T-helper 17 cell (primary cell): ENCODE measurements around the gene ZNF341. TPM values are rescaled to one million over a fixed set of nuclear protein-coding genes. Genes with fewer than 3 reads are reported as not detected.

Experiments used
- ATAC-seq: fragments of 150-1000 bp; cut with Tn5 transposase; 2 replicates; pipeline ENCODE4 v1.10.0; 2021; ENCODE audit warnings: mild to moderate bottlenecking, moderate library complexity
- DNase-seq, 3 donors: peaks; one replicate each; pipeline versions ENCODE4 v3.0.0 to v3.0.0-alpha.2; 2020 to 2021
- H3K9me3 ChIP-seq: one replicate; pipeline ENCODE4 v1.7.0; 2013; ENCODE audit warnings: low read length, mild to moderate bottlenecking; ENCODE audit not compliant: control insufficient read depth, poor library complexity, severe bottlenecking
- H3K27ac Mint-ChIP-seq: one replicate; pipeline ENCODE4 v1.8.0; 2022; ENCODE audit warnings: mild to moderate bottlenecking, moderate library complexity, mixed read lengths
- H3K27me3 Mint-ChIP-seq: one replicate; pipeline ENCODE4 v1.8.0; 2022; ENCODE audit warnings: mixed read lengths
- H3K36me3 Mint-ChIP-seq: one replicate; pipeline ENCODE4 v1.8.0; 2022; ENCODE audit warnings: low read depth, mixed read lengths
- H3K4me1 Mint-ChIP-seq: one replicate; pipeline ENCODE4 v1.8.0; 2022; ENCODE audit warnings: mild to moderate bottlenecking, mixed read lengths
- H3K4me3 Mint-ChIP-seq: one replicate; pipeline ENCODE4 v1.8.0; 2022; ENCODE audit warnings: mild to moderate bottlenecking, moderate library complexity, mixed read lengths
- total RNA-seq, 4 donors: library from RNA in 2 of 4; stranded (reverse) in 2 of 4; gene quantifications; one replicate each; pipeline ENCODE4 v1.2.3 and lab custom pipeline; 2022 to 2026

ZNF341 gene
- total RNA-seq, 2 donors from 2014 or later, result 4.0 to 4.2 TPM

GRCh38 chr20:33709905-33710541 lies 21.8 kb upstream of the ZNF341 start:
- H3K27ac Mint-ChIP-seq, result no peak overlapping the region
- ATAC-seq (no peak), DNase-seq (no peak)
- peaks cover 21% of the 10 kb centered on the region for H3K4me1 Mint-ChIP-seq
- no peaks in the 10 kb centered on the region for H3K9me3 ChIP-seq
- H3K36me3 Mint-ChIP-seq, result peaks cover 16% of the 10 kb centered on the region
- H3K4me3 Mint-ChIP-seq, result no peak overlapping the region
- H3K27me3 Mint-ChIP-seq, result no peaks in the 10 kb centered on the region

GRCh38 chr20:33710681-33711445 lies 20.9 kb upstream of the ZNF341 start:
- H3K4me1 Mint-ChIP-seq, result peaks cover 21% of the 10 kb centered on the region
- H3K36me3 Mint-ChIP-seq, result peaks cover 16% of the 10 kb centered on the region
- ATAC-seq, result no peak
- no peak for DNase-seq
- no peaks in the 10 kb centered on the region for H3K9me3 ChIP-seq
- no peaks in the 10 kb centered on the region for H3K27me3 Mint-ChIP-seq
- peak overlapping the region; percentile 3 for H3K27ac Mint-ChIP-seq
- H3K4me3 Mint-ChIP-seq, result no peak overlapping the region

GRCh38 chr20:33711446-33711738 lies 20.4 kb upstream of the ZNF341 start:
- Mint-ChIP-seq H3K36me3 (peaks cover 18% of the 10 kb centered on the region), H3K27me3 (no peaks in the 10 kb centered on the region), H3K27ac (peak overlapping the region; percentile 3), H3K4me3 (no peak overlapping the region), H3K4me1 (peaks cover 21% of the 10 kb centered on the region)
- DNase-seq, result no peak
- H3K9me3 ChIP-seq, result no peaks in the 10 kb centered on the region
- ATAC-seq, result no peak

- no peak for DNase-seq
- no peaks in the 10 kb centered on the region for H3K9me3 ChIP-seq
- Mint-ChIP-seq H3K4me1 (peaks cover 21% of the 10 kb centered on the region), H3K4me3 (no peak overlapping the region), H3K27ac (no peak overlapping the region), H3K27me3 (no peaks in the 10 kb centered on the region), H3K36me3 (peaks cover 18% of the 10 kb centered on the region)
- ATAC-seq, result no peak
These were observed 17.9 kb upstream of the ZNF341 start for GRCh38 chr20:33713865-33714367.

GRCh38 chr20:33716498-33716897 lies 15.3 kb upstream of the ZNF341 start:
- H3K36me3 Mint-ChIP-seq, result peaks cover 12% of the 10 kb centered on the region
- no peak overlapping the region for H3K4me3 Mint-ChIP-seq
- ATAC-seq, result no peak
- peaks cover 18% of the 10 kb centered on the region for H3K4me1 Mint-ChIP-seq
- no peak overlapping the region for H3K27ac Mint-ChIP-seq
- DNase-seq, result no peak
- H3K9me3 ChIP-seq, result no peaks in the 10 kb centered on the region
- H3K27me3 Mint-ChIP-seq, result no peaks in the 10 kb centered on the region

GRCh38 chr20:33719277-33719988 lies 12.4 kb upstream of the ZNF341 start:
- no peaks in the 10 kb centered on the region for H3K9me3 ChIP-seq
- peak overlapping the region; percentile 8 for H3K27ac Mint-ChIP-seq
- H3K4me3 Mint-ChIP-seq, result peak overlapping the region; percentile 80
- peaks cover 12% of the 10 kb centered on the region for H3K4me1 Mint-ChIP-seq
- ATAC-seq (no peak), DNase-seq (no peak)
- peaks cover 3% of the 10 kb centered on the region for H3K36me3 Mint-ChIP-seq
- H3K27me3 Mint-ChIP-seq, result no peaks in the 10 kb centered on the region

GRCh38 chr20:33719989-33720709 lies 11.6 kb upstream of the ZNF341 start, which contains the start of gene PXMP4:
Gene PXMP4 (minus strand): TSS chr20:33720310. CDS start chr20:33720207, 103 bp downstream.
- H3K4me1 Mint-ChIP-seq, result peaks cover 12% of the 10 kb centered on the region
- H3K4me3 Mint-ChIP-seq, result peak within 1 kb of the TSS; percentile 80
- H3K27ac Mint-ChIP-seq, result peak within 1 kb of the TSS; percentile 8
- H3K36me3 Mint-ChIP-seq, result peaks cover 3% of the 10 kb centered on the region
- H3K9me3 ChIP-seq, result no peaks in the 10 kb centered on the region
- DNase-seq (peak; percentile 69 to 79 (median 73)), ATAC-seq (peak; percentile 98)
- no peaks in the 10 kb centered on the region for H3K27me3 Mint-ChIP-seq

GRCh38 chr20:33721391-33722140 lies 10.2 kb upstream of the ZNF341 start:
- H3K4me1 Mint-ChIP-seq, result peaks cover 12% of the 10 kb centered on the region
- H3K9me3 ChIP-seq, result no peaks in the 10 kb centered on the region
- H3K4me3 Mint-ChIP-seq, result no peak overlapping the region
- H3K27me3 Mint-ChIP-seq, result no peaks in the 10 kb centered on the region
- H3K27ac Mint-ChIP-seq, result peak overlapping the region; percentile 8
- ATAC-seq (no peak), DNase-seq (no peak)
- H3K36me3 Mint-ChIP-seq, result no peaks in the 10 kb centered on the region

- ATAC-seq, result no peak
- Mint-ChIP-seq H3K27me3 (no peaks in the 10 kb centered on the region), H3K36me3 (no peaks in the 10 kb centered on the region), H3K27ac (no peak overlapping the region), H3K4me3 (no peak overlapping the region), H3K4me1 (peaks cover 6% of the 10 kb centered on the region)
- H3K9me3 ChIP-seq, result no peaks in the 10 kb centered on the region
- DNase-seq, result no peak
These were observed 7.2 kb upstream of the ZNF341 start for GRCh38 chr20:33724439-33725094.

- H3K4me3 Mint-ChIP-seq, result no peak overlapping the region
- no peaks in the 10 kb centered on the region for H3K9me3 ChIP-seq
- DNase-seq (no peak), ATAC-seq (no peak)
- H3K4me1 Mint-ChIP-seq, result peaks cover 2% of the 10 kb centered on the region
- H3K36me3 Mint-ChIP-seq, result no peaks in the 10 kb centered on the region
- H3K27me3 Mint-ChIP-seq, result no peaks in the 10 kb centered on the region
- no peak overlapping the region for H3K27ac Mint-ChIP-seq
These were observed 6.1 kb upstream of the ZNF341 start for GRCh38 chr20:33725607-33726264.

- Mint-ChIP-seq H3K36me3 (no peaks in the 10 kb centered on the region), H3K4me1 (peaks cover 4% of the 10 kb centered on the region), H3K4me3 (no peak overlapping the region), H3K27me3 (no peaks in the 10 kb centered on the region), H3K27ac (no peak overlapping the region)
- ATAC-seq (no peak), DNase-seq (no peak)
- H3K9me3 ChIP-seq, result no peaks in the 10 kb centered on the region
These were observed 4.7 kb upstream of the ZNF341 start for GRCh38 chr20:33727115-33727479.

- Mint-ChIP-seq H3K27ac (no peak overlapping the region), H3K4me1 (peaks cover 6% of the 10 kb centered on the region), H3K27me3 (no peaks in the 10 kb centered on the region), H3K4me3 (no peak overlapping the region), H3K36me3 (no peaks in the 10 kb centered on the region)
- no peak for ATAC-seq
- DNase-seq, result no peak
- H3K9me3 ChIP-seq, result no peaks in the 10 kb centered on the region
These were observed 4.0 kb upstream of the ZNF341 start for GRCh38 chr20:33727806-33728205.
